ENCODE results near the gene COL4A3.

DNA sequence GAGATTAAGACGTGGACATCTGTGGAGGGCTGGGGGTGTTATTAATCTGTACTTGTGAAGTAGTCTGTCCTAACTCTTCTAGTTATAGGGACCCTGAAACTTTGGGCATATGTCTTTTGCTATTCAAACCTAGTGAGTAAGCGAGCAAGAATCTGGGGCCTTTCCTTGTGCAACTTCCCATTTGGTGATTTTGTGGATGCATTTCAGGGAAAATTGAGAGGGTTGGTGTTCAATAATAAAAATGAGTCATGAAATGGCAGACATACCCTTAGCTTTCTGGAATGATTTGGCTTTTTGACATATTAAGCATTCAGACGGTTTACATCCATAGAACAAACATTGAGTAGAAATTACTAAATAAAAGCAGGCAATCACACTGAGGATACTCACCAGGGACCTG is 17.4 kb upstream of the COL4A3 start:
- TF ChIP-seq CEBPB (IDR thresholded peaks at IDR 0.05), result no peak
- TF ChIP-seq CREB1 (IDR thresholded peaks at IDR 0.05; ENCODE audit: low read depth), result no peak
- TF ChIP-seq RAD21 (IDR thresholded peaks at IDR 0.05; ENCODE audit: low read depth), result no peak
- TF ChIP-seq EP300 (IDR thresholded peaks at IDR 0.05; ENCODE audit: borderline replicate concordance), result no peak
- TF ChIP-seq, protein P1, sequence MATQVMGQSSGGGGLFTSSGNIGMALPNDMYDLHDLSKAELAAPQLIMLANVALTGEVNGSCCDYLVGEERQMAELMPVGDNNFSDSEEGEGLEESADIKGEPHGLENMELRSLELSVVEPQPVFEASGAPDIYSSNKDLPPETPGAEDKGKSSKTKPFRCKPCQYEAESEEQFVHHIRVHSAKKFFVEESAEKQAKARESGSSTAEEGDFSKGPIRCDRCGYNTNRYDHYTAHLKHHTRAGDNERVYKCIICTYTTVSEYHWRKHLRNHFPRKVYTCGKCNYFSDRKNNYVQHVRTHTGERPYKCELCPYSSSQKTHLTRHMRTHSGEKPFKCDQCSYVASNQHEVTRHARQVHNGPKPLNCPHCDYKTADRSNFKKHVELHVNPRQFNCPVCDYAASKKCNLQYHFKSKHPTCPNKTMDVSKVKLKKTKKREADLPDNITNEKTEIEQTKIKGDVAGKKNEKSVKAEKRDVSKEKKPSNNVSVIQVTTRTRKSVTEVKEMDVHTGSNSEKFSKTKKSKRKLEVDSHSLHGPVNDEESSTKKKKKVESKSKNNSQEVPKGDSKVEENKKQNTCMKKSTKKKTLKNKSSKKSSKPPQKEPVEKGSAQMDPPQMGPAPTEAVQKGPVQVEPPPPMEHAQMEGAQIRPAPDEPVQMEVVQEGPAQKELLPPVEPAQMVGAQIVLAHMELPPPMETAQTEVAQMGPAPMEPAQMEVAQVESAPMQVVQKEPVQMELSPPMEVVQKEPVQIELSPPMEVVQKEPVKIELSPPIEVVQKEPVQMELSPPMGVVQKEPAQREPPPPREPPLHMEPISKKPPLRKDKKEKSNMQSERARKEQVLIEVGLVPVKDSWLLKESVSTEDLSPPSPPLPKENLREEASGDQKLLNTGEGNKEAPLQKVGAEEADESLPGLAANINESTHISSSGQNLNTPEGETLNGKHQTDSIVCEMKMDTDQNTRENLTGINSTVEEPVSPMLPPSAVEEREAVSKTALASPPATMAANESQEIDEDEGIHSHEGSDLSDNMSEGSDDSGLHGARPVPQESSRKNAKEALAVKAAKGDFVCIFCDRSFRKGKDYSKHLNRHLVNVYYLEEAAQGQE (IDR thresholded peaks at IDR 0.05; ENCODE audit: low read depth), result no peak
- TF ChIP-seq, protein P2, sequence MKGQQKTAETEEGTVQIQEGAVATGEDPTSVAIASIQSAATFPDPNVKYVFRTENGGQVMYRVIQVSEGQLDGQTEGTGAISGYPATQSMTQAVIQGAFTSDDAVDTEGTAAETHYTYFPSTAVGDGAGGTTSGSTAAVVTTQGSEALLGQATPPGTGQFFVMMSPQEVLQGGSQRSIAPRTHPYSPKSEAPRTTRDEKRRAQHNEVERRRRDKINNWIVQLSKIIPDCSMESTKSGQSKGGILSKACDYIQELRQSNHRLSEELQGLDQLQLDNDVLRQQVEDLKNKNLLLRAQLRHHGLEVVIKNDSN (IDR thresholded peaks at IDR 0.05), result no peak
- no peak for TF ChIP-seq FOXM1 (IDR thresholded peaks at IDR 0.05; ENCODE audit: borderline replicate concordance, low read depth)
- TF ChIP-seq YY1 (IDR thresholded peaks at IDR 0.05; ENCODE audit: low read depth), result no peak
- TF ChIP-seq, protein P3, sequence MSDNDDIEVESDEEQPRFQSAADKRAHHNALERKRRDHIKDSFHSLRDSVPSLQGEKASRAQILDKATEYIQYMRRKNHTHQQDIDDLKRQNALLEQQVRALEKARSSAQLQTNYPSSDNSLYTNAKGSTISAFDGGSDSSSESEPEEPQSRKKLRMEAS (IDR thresholded peaks at IDR 0.05), result no peak
- no peak for TF ChIP-seq NFIC (IDR thresholded peaks at IDR 0.05)
- no peak for TF ChIP-seq EGR1 (IDR thresholded peaks at IDR 0.05)
- TF ChIP-seq TAF1 (IDR thresholded peaks at IDR 0.05; ENCODE audit: low read depth), result no peak
- no peak for TF ChIP-seq TCF12 (IDR thresholded peaks at IDR 0.05; ENCODE audit: low read depth)
